OCI-LY1 (cell line): ENCODE results near the gene PXN.

Experiments used
- H2AFZ ChIP-seq: fragments of 200-600 bp; sonication (generic), shearing (Covaris generic); 2 replicates; pipeline ENCODE4 v1.6.0; 2014; ENCODE audit warnings: antibody characterized with exemption, mild to moderate bottlenecking, low read length
- H3F3A ChIP-seq: fragments of 200-600 bp; sonication (generic), shearing (Covaris generic); 2 replicates; pipeline ENCODE4 v1.6.0; 2014; ENCODE audit warnings: mild to moderate bottlenecking, antibody characterized with exemption, low read length, moderate library complexity; ENCODE audit not compliant: insufficient read depth
- H3K27ac ChIP-seq: fragments of 200-600 bp; sonication (generic); 2 replicates; pipeline ENCODE4 v1.5.1; 2014; ENCODE audit warnings: low read length, mixed run types, mild to moderate bottlenecking, low read depth; ENCODE audit not compliant: poor library complexity, severe bottlenecking
- H3K27me3 ChIP-seq: fragments of 200-600 bp; sonication (generic); 2 replicates; pipeline ENCODE4 v1.6.0; 2014; ENCODE audit warnings: antibody characterized with exemption, mild to moderate bottlenecking, low read length, moderate library complexity; ENCODE audit not compliant: insufficient read depth
- H3K36me3 ChIP-seq: fragments of 200-600 bp; sonication (generic); 2 replicates; pipeline ENCODE4 v1.6.1; 2014; ENCODE audit warnings: mild to moderate bottlenecking, antibody characterized with exemption, low read length, moderate library complexity, mixed read lengths; ENCODE audit not compliant: insufficient read depth
- H3K4me1 ChIP-seq: fragments of 200-600 bp; sonication (generic); 2 replicates; pipeline ENCODE4 v1.5.1; 2014; ENCODE audit warnings: mild to moderate bottlenecking, low read length, moderate library complexity; ENCODE audit not compliant: insufficient read depth, severe bottlenecking
- H3K4me2 ChIP-seq: fragments of 200-600 bp; sonication (generic), shearing (Covaris generic); 2 replicates; pipeline ENCODE4 v1.6.1; 2014; ENCODE audit warnings: low read length
- H3K4me3 ChIP-seq: fragments of 200-600 bp; sonication (generic); 2 replicates; pipeline ENCODE4 v1.5.1; 2014; ENCODE audit warnings: low read length, low read depth, mild to moderate bottlenecking, mixed read lengths; ENCODE audit not compliant: poor library complexity, severe bottlenecking
- H3K79me2 ChIP-seq: fragments of 200-600 bp; shearing (Covaris generic); 2 replicates; pipeline ENCODE4 v1.6.1; 2016; ENCODE audit warnings: mixed run types, low read length, mixed read lengths; ENCODE audit not compliant: insufficient read depth
- H3K9ac ChIP-seq: fragments of 200-600 bp; sonication (generic), shearing (Covaris generic); 2 replicates; pipeline ENCODE4 v1.6.1; 2014; ENCODE audit warnings: mild to moderate bottlenecking, low read length, mixed read lengths
- H3K9me2 ChIP-seq: fragments of 200-600 bp; sonication (generic), shearing (Covaris generic); 2 replicates; pipeline ENCODE4 v1.6.1; 2014; ENCODE audit warnings: low read depth, mild to moderate bottlenecking, low read length, mixed read lengths
- H3K9me3 ChIP-seq: fragments of 200-600 bp; shearing (Covaris generic); 2 replicates; pipeline ENCODE4 v1.6.1; 2014; ENCODE audit warnings: low read length, mixed read lengths
- H4K20me1 ChIP-seq: fragments of 200-600 bp; sonication (generic), shearing (Covaris generic); 2 replicates; pipeline ENCODE4 v1.6.0; 2016; ENCODE audit warnings: mild to moderate bottlenecking, low read length; ENCODE audit not compliant: insufficient read depth
- CTCF ChIP-seq: fragments of 200-600 bp; sonication (generic), shearing (Covaris generic); IDR thresholded peaks from 2 replicates; pipeline ENCODE4 v1.5.1; 2017; ENCODE audit warnings: mild to moderate bottlenecking, antibody characterized with exemption, low read length, moderate library complexity, mixed read lengths
- EZH2 ChIP-seq: fragments of 200-600 bp; sonication (generic), shearing (Covaris generic); IDR thresholded peaks from 2 replicates; pipeline ENCODE4 v1.8.0; 2017; ENCODE audit warnings: borderline replicate concordance, mixed run types, mild to moderate bottlenecking, antibody characterized with exemption, low read length, moderate library complexity, mixed read lengths

The PXN gene

GRCh38 chr12:120292661-120293531 lies 27.4 kb upstream of the PXN start, which contains the start of gene RNU4-1:
Gene RNU4-1 (minus strand): TSS chr12:120293237.
- Histone ChIP-seq H3K36me3 (no peaks in the 10 kb centered on the region), H3K9me3 (no peaks in the 10 kb centered on the region), H3K4me1 (peaks cover 22% of the 10 kb centered on the region), H3K27me3 (no peaks in the 10 kb centered on the region), H3K27ac (peak within 1 kb of the TSS; percentile 96), H2AFZ (no peak within 1 kb of the TSS; the same call in 1 of the 2 replicates), H3K79me2 (no peaks in the 10 kb centered on the region), H3K9me2 (no peaks in the 10 kb centered on the region), H4K20me1 (no peaks in the 10 kb centered on the region), H3K4me2 (peak within 1 kb of the TSS; percentile 78), H3F3A (peaks cover 7% of the 10 kb centered on the region; the same call in 1 of the 2 replicates), H3K4me3 (peak within 1 kb of the TSS; percentile 57), H3K9ac (peak within 1 kb of the TSS; percentile 66)
- TF ChIP-seq CTCF (no peak), EZH2 (no peak)

- no peaks in the 10 kb centered on the region for H3K36me3 ChIP-seq
- H2AFZ ChIP-seq: no peak overlapping the region
- H3K4me3 ChIP-seq: peak overlapping the region; percentile 57
- H3K79me2 ChIP-seq: no peaks in the 10 kb centered on the region
- H3K4me1 ChIP-seq: peaks cover 22% of the 10 kb centered on the region
- TF ChIP-seq CTCF: no peak
- no peak for TF ChIP-seq EZH2
- peak overlapping the region; percentile 96 for H3K27ac ChIP-seq
- no peaks in the 10 kb centered on the region for H4K20me1 ChIP-seq
- H3K9me2 ChIP-seq: no peaks in the 10 kb centered on the region
- peaks cover 7% of the 10 kb centered on the region; the same call in 1 of the 2 replicates for H3F3A ChIP-seq
- H3K9me3 ChIP-seq: no peaks in the 10 kb centered on the region
- H3K27me3 ChIP-seq: no peaks in the 10 kb centered on the region
- peak overlapping the region; percentile 66 for H3K9ac ChIP-seq
- peak overlapping the region; percentile 78 for H3K4me2 ChIP-seq
These were observed 26.8 kb upstream of the PXN start for GRCh38 chr12:120292411-120292660.

GRCh38 chr12:120290609-120291305 lies 25.2 kb upstream of the PXN start:
- Histone ChIP-seq H3K79me2 (no peaks in the 10 kb centered on the region), H3K4me3 (peak overlapping the region; percentile 18), H3F3A (peaks cover 7% of the 10 kb centered on the region; the same call in 1 of the 2 replicates), H3K9me2 (no peaks in the 10 kb centered on the region), H3K9me3 (no peaks in the 10 kb centered on the region), H3K36me3 (no peaks in the 10 kb centered on the region), H2AFZ (no peak overlapping the region), H3K4me2 (peak overlapping the region; percentile 19; the same call in 1 of the 2 replicates), H3K27ac (peak overlapping the region; percentile 22), H3K27me3 (no peaks in the 10 kb centered on the region), H3K9ac (no peak overlapping the region), H4K20me1 (no peaks in the 10 kb centered on the region), H3K4me1 (peaks cover 22% of the 10 kb centered on the region)
- TF ChIP-seq CTCF (no peak), EZH2 (no peak)
